DND-41 (cell line): ENCODE measurements around the gene NMNAT2.

Experiments
- ATAC-seq: fragments of 200-7000 bp; cut with Tn5 transposase; 3 replicates; pipeline ENCODE4 v1.9.1; 2021; ENCODE audit warnings: low read depth; ENCODE audit not compliant: insufficient read depth
- DNase-seq: peaks from one replicate; pipeline ENCODE4 v3.0.0-alpha.2; 2020
- H2AFZ ChIP-seq: 2 replicates; pipeline ENCODE4 v1.6.0; 2012; ENCODE audit warnings: low read depth, low read length
- H3K27ac ChIP-seq: 2 replicates; pipeline ENCODE4 v1.5.1; 2012; ENCODE audit warnings: low read length, inconsistent platforms
- H3K27me3 ChIP-seq: fragments of 200-600 bp; sonication (generic); 2 replicates; pipeline ENCODE4 v1.6.0; 2012; ENCODE audit warnings: low read length, mild to moderate bottlenecking, inconsistent platforms; ENCODE audit not compliant: insufficient read depth, poor library complexity
- H3K36me3 ChIP-seq: 2 replicates; pipeline ENCODE4 v1.5.1; 2012; ENCODE audit warnings: low read length, inconsistent platforms; ENCODE audit not compliant: insufficient read depth
- H3K4me1 ChIP-seq: 2 replicates; pipeline ENCODE4 v1.5.1; 2012; ENCODE audit warnings: mild to moderate bottlenecking, low read length; ENCODE audit not compliant: insufficient read depth
- H3K4me2 ChIP-seq: 2 replicates; pipeline ENCODE4 v1.6.0; 2012; ENCODE audit warnings: mild to moderate bottlenecking, moderate library complexity, low read length, inconsistent platforms; ENCODE audit not compliant: insufficient read depth
- H3K4me3 ChIP-seq, 2 experiments: fragments of 200-600 bp in 1 of 2; shearing (Covaris generic) in 1 of 2; 2 replicates each; pipeline ENCODE4 v1.5.1; 2012 to 2016; ENCODE audit warnings: inconsistent platforms in 2 of 2, low read length in 2 of 2, mild to moderate bottlenecking in 2 of 2, low read depth in 1 of 2, moderate library complexity in 1 of 2
- H3K79me2 ChIP-seq: 2 replicates; pipeline ENCODE4 v1.6.0; 2012; ENCODE audit warnings: low read length, inconsistent platforms; ENCODE audit not compliant: insufficient read depth
- H3K9ac ChIP-seq: 2 replicates; pipeline ENCODE4 v1.6.0; 2012; ENCODE audit warnings: low read depth, mild to moderate bottlenecking, inconsistent platforms, low read length, moderate library complexity
- H3K9me3 ChIP-seq: 2 replicates; pipeline ENCODE4 v1.5.1; 2012; ENCODE audit warnings: low read length, moderate library complexity, mild to moderate bottlenecking, inconsistent platforms; ENCODE audit not compliant: insufficient read depth, severe bottlenecking
- H4K20me1 ChIP-seq: 2 replicates; pipeline ENCODE4 v1.6.0; 2012; ENCODE audit warnings: low read length; ENCODE audit not compliant: insufficient read depth
- CTCF ChIP-seq: IDR thresholded peaks from 2 replicates; pipeline ENCODE4 v1.5.1; 2012; ENCODE audit warnings: borderline replicate concordance, low read length, moderate library complexity, mild to moderate bottlenecking; ENCODE audit not compliant: poor library complexity, severe bottlenecking; ENCODE audit errors: extremely low read depth
- EZH2 ChIP-seq: IDR thresholded peaks from 3 replicates; pipeline ENCODE4 v1.6.1; 2012; ENCODE audit warnings: borderline replicate concordance, low read depth, mild to moderate bottlenecking, moderate library complexity, low read length, inconsistent platforms; ENCODE audit not compliant: severe bottlenecking

Gene NMNAT2

GRCh38 chr1:183251959-183252450 lies 166.2 kb downstream of the NMNAT2 start:
- Histone ChIP-seq H3K4me3 (no peak overlapping the region), H3K9me3 (no peaks in the 10 kb centered on the region), H3K4me1 (no peaks in the 10 kb centered on the region), H3K36me3 (no peaks in the 10 kb centered on the region), H3K4me2 (no peak overlapping the region), H3K27ac (no peak overlapping the region), H4K20me1 (no peaks in the 10 kb centered on the region), H2AFZ (no peak overlapping the region), H3K9ac (no peak overlapping the region), H3K79me2 (no peaks in the 10 kb centered on the region), H3K27me3 (peaks cover 14% of the 10 kb centered on the region)
- no peak for TF ChIP-seq CTCF
- no peak for TF ChIP-seq EZH2
- DNase-seq (no peak), ATAC-seq (no peak)

- Histone ChIP-seq H3K9ac (no peak overlapping the region), H3K9me3 (no peaks in the 10 kb centered on the region), H2AFZ (no peak overlapping the region), H3K27me3 (peaks cover 14% of the 10 kb centered on the region), H3K4me3 (no peak overlapping the region), H3K79me2 (no peaks in the 10 kb centered on the region), H3K4me2 (no peak overlapping the region), H4K20me1 (no peaks in the 10 kb centered on the region), H3K27ac (no peak overlapping the region), H3K4me1 (no peaks in the 10 kb centered on the region), H3K36me3 (no peaks in the 10 kb centered on the region)
- DNase-seq (no peak), ATAC-seq (no peak)
- no peak for TF ChIP-seq CTCF
- TF ChIP-seq EZH2 = no peak
Observed at GRCh38 chr1:183251101-183251958, 166.8 kb downstream of the NMNAT2 start.

- Histone ChIP-seq H3K9me3 (no peaks in the 10 kb centered on the region), H3K9ac (no peak overlapping the region), H4K20me1 (no peaks in the 10 kb centered on the region), H3K4me2 (no peak overlapping the region), H3K4me1 (no peaks in the 10 kb centered on the region), H3K36me3 (no peaks in the 10 kb centered on the region), H3K27ac (no peak overlapping the region), H3K27me3 (peaks cover 14% of the 10 kb centered on the region), H3K4me3 (no peak overlapping the region), H2AFZ (no peak overlapping the region), H3K79me2 (no peaks in the 10 kb centered on the region)
- TF ChIP-seq EZH2 = no peak
- DNase-seq = no peak
- ATAC-seq = no peak
Observed at GRCh38 chr1:183249941-183250452, 168.2 kb downstream of the NMNAT2 start.

GRCh38 chr1:183248989-183249691 lies 169.0 kb downstream of the NMNAT2 start:
- Histone ChIP-seq H3K79me2 (no peaks in the 10 kb centered on the region), H3K9me3 (no peaks in the 10 kb centered on the region), H4K20me1 (no peaks in the 10 kb centered on the region), H3K27ac (no peak overlapping the region), H3K9ac (no peak overlapping the region), H3K4me1 (no peaks in the 10 kb centered on the region), H3K27me3 (peaks cover 14% of the 10 kb centered on the region), H3K4me3 (no peak overlapping the region), H3K36me3 (no peaks in the 10 kb centered on the region), H3K4me2 (no peak overlapping the region), H2AFZ (no peak overlapping the region)
- no peak for DNase-seq
- ATAC-seq = no peak
- TF ChIP-seq EZH2 (no peak), CTCF (no peak)
